PC-3 (cell line): ENCODE data around the gene TM4SF20. TPM values are rescaled to one million over a fixed set of nuclear protein-coding genes. Genes with fewer than 3 reads are reported as not detected.

Source experiments
- ATAC-seq: fragments of 200-7000 bp; cut with Tn5 transposase; 2 replicates; pipeline ENCODE4 v1.9.1; 2020; ENCODE audit warnings: mild to moderate bottlenecking, moderate library complexity
- BruUV-seq: library from RNA; stranded (reverse); fragments of 400-500 nt; replicated peaks from 2 replicates; lab custom pipeline; 2021; lab: Mats Ljungman, UMichigan
- CTCF ChIA-PET: fragments of 300-600 bp; sonication (Branson Sonifier 250); formaldehyde crosslinking; loops from one replicate; lab custom pipeline; 2022; ENCODE audit warnings: antibody characterized with exemption; lab: Charles Lee
- POLR2A ChIA-PET: fragments of 300-600 bp; sonication (Branson Sonifier 250); formaldehyde crosslinking; loops from one replicate; lab custom pipeline; 2022; ENCODE audit warnings: antibody characterized with exemption; ENCODE audit not compliant: unreplicated experiment; lab: Charles Lee
- DNase-seq: peaks from one replicate; pipeline ENCODE4 v3.0.0-alpha.2; 2015
- H2AFZ ChIP-seq: fragments of 300-600 bp; sonication (generic); 2 replicates; pipeline ENCODE4 v1.6.0; 2016; ENCODE audit warnings: antibody characterized with exemption, low read length
- H3F3A ChIP-seq: fragments of 300-600 bp; sonication (generic); one replicate; pipeline ENCODE4 v1.6.0; 2017; ENCODE audit warnings: antibody characterized with exemption, low read length, control low read depth, mild to moderate bottlenecking; ENCODE audit not compliant: unreplicated experiment
- H3K27ac ChIP-seq: fragments of 300-600 bp; sonication (generic); 2 replicates; pipeline ENCODE4 v1.5.1; 2016; ENCODE audit warnings: mild to moderate bottlenecking, low read length
- H3K27me3 ChIP-seq: fragments of 300-600 bp; sonication (generic); 2 replicates; pipeline ENCODE4 v1.6.1; 2016; ENCODE audit warnings: low read length, mixed read lengths
- H3K36me3 ChIP-seq: fragments of 300-600 bp; sonication (generic); 2 replicates; pipeline ENCODE4 v1.6.1; 2016; ENCODE audit warnings: low read depth, mixed run types, low read length, mixed read lengths
- H3K4me1 ChIP-seq: fragments of 300-600 bp; sonication (generic); 2 replicates; pipeline ENCODE4 v1.5.1; 2016; ENCODE audit warnings: low read length; ENCODE audit not compliant: insufficient read depth
- H3K4me2 ChIP-seq: fragments of 300-600 bp; sonication (generic); 2 replicates; pipeline ENCODE4 v1.6.0; 2016; ENCODE audit warnings: low read length
- H3K4me3 ChIP-seq: fragments of 300-600 bp; sonication (generic); 2 replicates; pipeline ENCODE4 v1.5.1; 2016; ENCODE audit warnings: mild to moderate bottlenecking, low read length, mixed read lengths
- H3K79me2 ChIP-seq: fragments of 300-600 bp; sonication (generic); 2 replicates; pipeline ENCODE4 v1.6.1; 2017; ENCODE audit warnings: low read length, mixed read lengths
- H3K9ac ChIP-seq: fragments of 300-600 bp; sonication (generic); 2 replicates; pipeline ENCODE4 v1.6.0; 2016; ENCODE audit warnings: mild to moderate bottlenecking, low read length
- H3K9me2 ChIP-seq: fragments of 300-600 bp; sonication (generic); replicated peaks from 2 replicates; pipeline ENCODE4 v1.6.1; 2016; ENCODE audit warnings: mixed run types, low read length, mixed read lengths
- H3K9me3 ChIP-seq: fragments of 300-600 bp; sonication (generic); 2 replicates; pipeline ENCODE4 v1.6.1; 2016; ENCODE audit warnings: low read length, mixed read lengths
- H4K20me1 ChIP-seq: fragments of 300-600 bp; sonication (generic); 2 replicates; pipeline ENCODE4 v1.6.1; 2016; ENCODE audit warnings: low read length, mixed read lengths
- CTCF ChIP-seq: fragments of 300-600 bp; sonication (generic); conservative IDR thresholded peaks from 2 replicates; pipeline ENCODE4 v1.5.1; 2017; ENCODE audit warnings: antibody characterized with exemption, low read depth, mild to moderate bottlenecking, low read length
- EZH2 ChIP-seq: fragments of 300-600 bp; sonication (generic); IDR thresholded peaks from one replicate; pipeline ENCODE4 v1.6.1; 2017; ENCODE audit warnings: antibody characterized with exemption, mild to moderate bottlenecking, low read length; ENCODE audit not compliant: unreplicated experiment
- EZH2phosphoT487 ChIP-seq: fragments of 300-600 bp; sonication (generic); IDR thresholded peaks from 2 replicates; pipeline ENCODE4 v1.6.1; 2018; ENCODE audit warnings: mild to moderate bottlenecking, antibody characterized with exemption, low read length, borderline replicate concordance
- intact Hi-C: fragments of 100-400 bp; cut with micrococcal nuclease; formaldehyde crosslinking; loops from 2 replicates; pipeline ENCODE4 v1.9.0; 2023
- total RNA-seq: library from RNA; depleted of rRNA; stranded (reverse); fragments of >200 nt; gene quantifications from 2 replicates; pipeline ENCODE4 v1.2.3, GENCODE V29; 2014

The TM4SF20 gene
- total RNA-seq, 1 experiment from 2014 or later: not detected

GRCh38 chr2:227410191-227410590 is 31.1 kb upstream of the TM4SF20 start:
- H3K4me2 ChIP-seq: no peak overlapping the region
- H3K79me2 ChIP-seq: no peaks in the 10 kb centered on the region
- no peaks in the 10 kb centered on the region for H3K9me3 ChIP-seq
- H3K36me3 ChIP-seq: no peaks in the 10 kb centered on the region
- H3K9me2 ChIP-seq: no peaks in the 10 kb centered on the region
- ChIA-PET CTCF (no interaction called here), POLR2A (no interaction called here)
- no peak for TF ChIP-seq EZH2phosphoT487
- H3K27me3 ChIP-seq: no peaks in the 10 kb centered on the region
- H3K27ac ChIP-seq: no peak overlapping the region
- BruUV-seq: no TSS peak
- no peaks in the 10 kb centered on the region for H4K20me1 ChIP-seq
- no peak for DNase-seq
- H3F3A ChIP-seq: no peaks in the 10 kb centered on the region
- ATAC-seq: no peak
- intact Hi-C loops: no loop called here
- H3K4me3 ChIP-seq: no peak overlapping the region
- peaks cover 20% of the 10 kb centered on the region for H3K4me1 ChIP-seq
- no peak overlapping the region for H2AFZ ChIP-seq
- no peak overlapping the region for H3K9ac ChIP-seq

DNA sequence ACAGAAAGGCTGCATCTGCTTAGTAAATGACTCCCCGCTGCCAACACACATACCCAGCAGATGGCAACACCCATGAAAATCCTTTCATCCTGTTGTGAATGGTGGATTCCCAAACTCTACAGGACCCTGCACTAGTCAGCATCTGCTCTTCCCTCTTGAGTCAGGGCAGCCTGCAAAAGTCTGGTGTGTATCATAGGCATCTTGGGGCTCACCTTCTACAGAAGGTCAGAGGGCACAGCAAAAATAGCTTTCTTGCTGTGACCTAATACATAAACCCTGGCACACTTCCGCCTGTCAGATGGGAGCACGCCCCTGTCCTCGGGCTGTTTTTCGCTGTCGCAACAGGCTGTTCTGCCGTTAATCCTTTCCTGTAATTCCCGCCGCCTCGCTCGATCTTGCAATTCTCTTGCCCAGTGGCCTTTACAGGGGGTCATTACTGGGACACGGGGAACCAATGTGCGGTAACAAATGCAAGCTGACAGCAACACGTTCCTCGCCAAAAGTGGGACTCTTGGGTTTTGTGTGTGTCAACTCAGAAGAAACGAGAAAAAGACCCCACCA is 28.6 kb upstream of the TM4SF20 start:
- DNase-seq: no peak
- no TSS peak for BruUV-seq
- Histone ChIP-seq H3K36me3 (no peaks in the 10 kb centered on the region), H3K79me2 (no peaks in the 10 kb centered on the region), H3K27me3 (no peaks in the 10 kb centered on the region), H3K9ac (no peak overlapping the region), H3K4me1 (peaks cover 11% of the 10 kb centered on the region), H3K9me3 (no peaks in the 10 kb centered on the region), H3K4me2 (no peak overlapping the region), H3F3A (no peaks in the 10 kb centered on the region), H3K9me2 (no peaks in the 10 kb centered on the region), H3K4me3 (no peak overlapping the region), H2AFZ (no peak overlapping the region), H3K27ac (no peak overlapping the region), H4K20me1 (no peaks in the 10 kb centered on the region)
- no peak for ATAC-seq
- TF ChIP-seq CTCF (no peak), EZH2phosphoT487 (no peak), EZH2 (no peak)
- POLR2A ChIA-PET: no interaction called here
- CTCF ChIA-PET: interaction anchor here (0.6 kb wide), 1 partner anchor 171 kb away, joined by 3 read pairs; no protein-coding TSS in a partner anchor
- intact Hi-C loops: loop anchor here (2.0 to 10.0 kb wide), 3 partner anchors 251 to 467 kb away; partner anchors contain the start of gene DAW1

- Histone ChIP-seq H3K9me3 (no peaks in the 10 kb centered on the region), H3K27ac (peak overlapping the region; percentile 48), H3K4me1 (peaks cover 14% of the 10 kb centered on the region), H3F3A (no peaks in the 10 kb centered on the region), H3K27me3 (no peaks in the 10 kb centered on the region), H3K4me3 (no peak overlapping the region), H3K4me2 (peak overlapping the region; percentile 59), H3K79me2 (no peaks in the 10 kb centered on the region), H3K9ac (peak overlapping the region; percentile 30), H3K9me2 (no peaks in the 10 kb centered on the region), H4K20me1 (no peaks in the 10 kb centered on the region), H2AFZ (peak overlapping the region; percentile 54), H3K36me3 (no peaks in the 10 kb centered on the region)
- intact Hi-C loops: loop anchor here (1.0 to 10.0 kb wide), 6 partner anchors 68 to 468 kb away; partner anchors contain the start of gene DAW1
- peak; percentile 99 for DNase-seq
- ATAC-seq: peak; percentile 91
- TSS peak; percentile 87 for BruUV-seq
- ChIA-PET CTCF (interaction anchor here (0.5 to 1.0 kb wide), 6 partner anchors 9 to 359 kb away, joined by 3 to 6 read pairs (median 4); no protein-coding TSS in a partner anchor), POLR2A (interaction anchor here (0.6 kb wide), 1 partner anchor 1938 kb away, joined by 4 read pairs; no protein-coding TSS in a partner anchor)
- no peak for TF ChIP-seq EZH2phosphoT487
- peak; percentile 90 for TF ChIP-seq CTCF
- TF ChIP-seq EZH2: no peak
Measured at GRCh38 chr2:227406177-227407031, 27.3 kb upstream of the TM4SF20 start.
